ENCODE measurements around the gene HELB. TPM values are rescaled to one million over a fixed set of nuclear protein-coding genes. Genes with fewer than 3 reads are reported as not detected.

The HELB gene
- total RNA-seq, 1 donor from 2014 or later: 6.9 TPM

- ATAC-seq (peak; percentile 77), DNase-seq (no peak)
- Histone ChIP-seq H3K4me3 (no peak overlapping the region), H3K4me1 (peaks cover 3% of the 10 kb centered on the region), H3K9me3 (no peaks in the 10 kb centered on the region), H3K27me3 (no peaks in the 10 kb centered on the region), H3K27ac (no peak overlapping the region), H3K36me3 (no peaks in the 10 kb centered on the region)
- intact Hi-C loops (cut with DNase I): no loop called here
- TF ChIP-seq CTCF (IDR thresholded peaks at IDR 0.05): no peak
Measured at GRCh38 chr12:66268562-66268961, 33.7 kb upstream of the HELB start.

GRCh38 chr12:66269142-66269541, 33.2 kb upstream of the HELB start:
- intact Hi-C loops (cut with DNase I): no loop called here
- Histone ChIP-seq H3K27me3 (no peaks in the 10 kb centered on the region), H3K4me1 (peaks cover 3% of the 10 kb centered on the region), H3K36me3 (no peaks in the 10 kb centered on the region), H3K4me3 (no peak overlapping the region), H3K9me3 (no peaks in the 10 kb centered on the region), H3K27ac (no peak overlapping the region)
- ATAC-seq (peak; percentile 51), DNase-seq (no peak)
- TF ChIP-seq CTCF (IDR thresholded peaks at IDR 0.05): no peak

- Histone ChIP-seq H3K4me1 (peaks cover 3% of the 10 kb centered on the region), H3K4me3 (no peak overlapping the region), H3K9me3 (no peaks in the 10 kb centered on the region), H3K27ac (no peak overlapping the region), H3K27me3 (no peaks in the 10 kb centered on the region), H3K36me3 (no peaks in the 10 kb centered on the region)
- DNase-seq (no peak), ATAC-seq (peak; percentile 68)
- intact Hi-C loops (cut with DNase I): no loop called here
- peak; percentile 67 for TF ChIP-seq CTCF (IDR thresholded peaks at IDR 0.05)
Measured at GRCh38 chr12:66269757-66270383, 32.4 kb upstream of the HELB start.

- Histone ChIP-seq H3K36me3 (no peaks in the 10 kb centered on the region), H3K27ac (no peak overlapping the region), H3K4me1 (peaks cover 3% of the 10 kb centered on the region), H3K9me3 (no peaks in the 10 kb centered on the region), H3K27me3 (no peaks in the 10 kb centered on the region), H3K4me3 (no peak overlapping the region)
- DNase-seq: no peak
- ATAC-seq: no peak
- intact Hi-C loops (cut with DNase I): no loop called here
- TF ChIP-seq CTCF (IDR thresholded peaks at IDR 0.05): no peak
Measured at GRCh38 chr12:66270613-66271012, 31.7 kb upstream of the HELB start.

GRCh38 chr12:66272650-66273049, 29.6 kb upstream of the HELB start:
- TF ChIP-seq CTCF (IDR thresholded peaks at IDR 0.05): no peak

GRCh38 chr12:66273147-66273546, 29.1 kb upstream of the HELB start:
- Histone ChIP-seq H3K27ac (no peak overlapping the region), H3K27me3 (no peaks in the 10 kb centered on the region), H3K9me3 (no peaks in the 10 kb centered on the region), H3K4me1 (peaks cover 3% of the 10 kb centered on the region), H3K4me3 (no peak overlapping the region), H3K36me3 (no peaks in the 10 kb centered on the region)
- DNase-seq: no peak
- TF ChIP-seq CTCF (IDR thresholded peaks at IDR 0.05): no peak
- intact Hi-C loops (cut with DNase I): no loop called here
- no peak for ATAC-seq

More at GRCh38 chr12:66272650-66273049, 29.6 kb upstream of the HELB start:
- no peak for ATAC-seq
- DNase-seq: no peak
- H3K27me3 ChIP-seq: no peaks in the 10 kb centered on the region
- peaks cover 3% of the 10 kb centered on the region for H3K4me1 ChIP-seq
- no peak overlapping the region for H3K4me3 ChIP-seq
- H3K36me3 ChIP-seq: no peaks in the 10 kb centered on the region
- no peaks in the 10 kb centered on the region for H3K9me3 ChIP-seq
- H3K27ac ChIP-seq: no peak overlapping the region
- intact Hi-C loops (cut with DNase I): no loop called here

Measured in upper lobe of right lung (tissue), 1 donor.